ENCODE data around the gene TTI1. TPM values are rescaled to one million over a fixed set of nuclear protein-coding genes. Genes with fewer than 3 reads are reported as not detected.

TTI1 gene
- total RNA-seq, 1 donor from 2014 or later = 13.4 TPM

GRCh38 chr20:37948956-37949355 is 84.3 kb downstream of the TTI1 start:
- Histone ChIP-seq H3K79me2 (ENCODE audit: insufficient read depth, low read length) (no peaks in the 10 kb centered on the region), H3K9me3 (ENCODE audit: insufficient read depth, low read depth, low read length) (peaks cover 9% of the 10 kb centered on the region), H3K36me3 (ENCODE audit: insufficient read depth, low read length) (no peaks in the 10 kb centered on the region), H4K20me1 (ENCODE audit: insufficient read depth, low read length) (no peaks in the 10 kb centered on the region), H3K4me1 (ENCODE audit: insufficient read depth, low read length) (no peaks in the 10 kb centered on the region), H3K4me3 (ENCODE audit: insufficient read depth, low read depth, low read length) (no peak overlapping the region), H3K27me3 (ENCODE audit: insufficient read depth, low read length) (no peaks in the 10 kb centered on the region), H2AFZ (ENCODE audit: low read depth, low read length) (no peak overlapping the region), H3K27ac (ENCODE audit: low read depth, low read length) (no peak overlapping the region), H3K9ac (ENCODE audit: low read length) (no peak overlapping the region), H3K4me2 (ENCODE audit: low read length) (no peak overlapping the region)
- DNase-seq (ENCODE audit: low read depth) (no peak), FAIRE-seq (no peak)
- Mint-ChIP-seq H3K9me3 (ENCODE audit: unreplicated experiment) (peaks cover 19% of the 10 kb centered on the region), H3K4me3 (ENCODE audit: unreplicated experiment) (no peak overlapping the region), H3K27ac (ENCODE audit: unreplicated experiment) (no peak overlapping the region), H3K36me3 (ENCODE audit: low read depth, unreplicated experiment) (peaks cover 4% of the 10 kb centered on the region), H3K27me3 (ENCODE audit: low read depth, unreplicated experiment) (no peaks in the 10 kb centered on the region), H3K4me1 (ENCODE audit: low read depth, unreplicated experiment) (no peaks in the 10 kb centered on the region)
- TF ChIP-seq EZH2 (IDR thresholded peaks at IDR 0.05; ENCODE audit: insufficient read depth, low read length) (no peak), CTCF (IDR thresholded peaks at IDR 0.05; ENCODE audit: insufficient read depth, low read depth, low read length) (no peak)

DNA sequence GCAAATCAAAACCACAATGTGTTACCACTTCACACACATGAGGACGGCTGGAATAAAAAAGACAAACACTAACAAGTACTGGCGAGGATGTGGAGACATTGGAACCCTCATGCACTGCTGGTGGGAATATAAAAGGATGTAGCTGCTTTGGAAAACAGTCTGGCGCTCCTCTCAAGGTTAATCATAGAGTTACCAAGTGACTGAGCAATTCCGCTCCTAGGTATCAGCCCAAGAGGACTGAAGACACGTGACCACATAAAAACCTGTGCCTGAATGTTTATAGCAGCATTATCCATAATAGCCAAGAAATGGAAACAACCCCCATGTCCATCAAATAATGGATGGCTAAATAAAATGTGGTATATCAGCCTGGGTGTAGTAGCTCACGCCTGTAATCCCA is 85.3 kb downstream of the TTI1 start:
- Histone ChIP-seq H2AFZ (ENCODE audit: low read depth, low read length) (no peak overlapping the region), H3K4me2 (ENCODE audit: low read length) (no peak overlapping the region), H3K4me1 (ENCODE audit: insufficient read depth, low read length) (no peaks in the 10 kb centered on the region), H3K4me3 (ENCODE audit: insufficient read depth, low read depth, low read length) (no peak overlapping the region), H3K27me3 (ENCODE audit: insufficient read depth, low read length) (no peaks in the 10 kb centered on the region), H3K9ac (ENCODE audit: low read length) (no peak overlapping the region), H3K79me2 (ENCODE audit: insufficient read depth, low read length) (no peaks in the 10 kb centered on the region), H3K36me3 (ENCODE audit: insufficient read depth, low read length) (no peaks in the 10 kb centered on the region), H3K27ac (ENCODE audit: low read depth, low read length) (no peak overlapping the region), H4K20me1 (ENCODE audit: insufficient read depth, low read length) (no peaks in the 10 kb centered on the region), H3K9me3 (ENCODE audit: insufficient read depth, low read depth, low read length) (peaks cover 9% of the 10 kb centered on the region)
- Mint-ChIP-seq H3K36me3 (ENCODE audit: low read depth, unreplicated experiment) (peaks cover 4% of the 10 kb centered on the region), H3K27me3 (ENCODE audit: low read depth, unreplicated experiment) (no peaks in the 10 kb centered on the region), H3K4me3 (ENCODE audit: unreplicated experiment) (no peak overlapping the region), H3K9me3 (ENCODE audit: unreplicated experiment) (peaks cover 19% of the 10 kb centered on the region), H3K4me1 (ENCODE audit: low read depth, unreplicated experiment) (no peaks in the 10 kb centered on the region), H3K27ac (ENCODE audit: unreplicated experiment) (no peak overlapping the region)
- no peak for DNase-seq (ENCODE audit: low read depth)
- TF ChIP-seq CTCF (IDR thresholded peaks at IDR 0.05; ENCODE audit: insufficient read depth, low read depth, low read length) = no peak
- no peak for TF ChIP-seq EZH2 (IDR thresholded peaks at IDR 0.05; ENCODE audit: insufficient read depth, low read length)
- FAIRE-seq = no peak

GRCh38 chr20:37946946-37947345 is 86.3 kb downstream of the TTI1 start:
- peaks cover 2% of the 10 kb centered on the region for H3K27me3 Mint-ChIP-seq (ENCODE audit: low read depth, unreplicated experiment)
- Histone ChIP-seq H3K4me2 (ENCODE audit: low read length) (no peak overlapping the region), H3K9ac (ENCODE audit: low read length) (no peak overlapping the region), H3K4me1 (ENCODE audit: insufficient read depth, low read length) (no peaks in the 10 kb centered on the region), H2AFZ (ENCODE audit: low read depth, low read length) (no peak overlapping the region), H3K36me3 (ENCODE audit: insufficient read depth, low read length) (no peaks in the 10 kb centered on the region), H3K4me3 (ENCODE audit: insufficient read depth, low read depth, low read length) (no peak overlapping the region), H3K79me2 (ENCODE audit: insufficient read depth, low read length) (no peaks in the 10 kb centered on the region), H3K27ac (ENCODE audit: low read depth, low read length) (no peak overlapping the region), H3K9me3 (ENCODE audit: insufficient read depth, low read depth, low read length) (peaks cover 9% of the 10 kb centered on the region), H4K20me1 (ENCODE audit: insufficient read depth, low read length) (no peaks in the 10 kb centered on the region), H3K27me3 (ENCODE audit: insufficient read depth, low read length) (no peaks in the 10 kb centered on the region)
- DNase-seq (ENCODE audit: low read depth) (no peak), FAIRE-seq (no peak)
- H3K27ac Mint-ChIP-seq (ENCODE audit: unreplicated experiment) = no peak overlapping the region
- H3K4me1 Mint-ChIP-seq (ENCODE audit: low read depth, unreplicated experiment) = no peaks in the 10 kb centered on the region
- peaks cover 4% of the 10 kb centered on the region for H3K36me3 Mint-ChIP-seq (ENCODE audit: low read depth, unreplicated experiment)
- peaks cover 19% of the 10 kb centered on the region for H3K9me3 Mint-ChIP-seq (ENCODE audit: unreplicated experiment)
- no peak overlapping the region for H3K4me3 Mint-ChIP-seq (ENCODE audit: unreplicated experiment)
- TF ChIP-seq EZH2 (IDR thresholded peaks at IDR 0.05; ENCODE audit: insufficient read depth, low read length) (no peak), CTCF (IDR thresholded peaks at IDR 0.05; ENCODE audit: insufficient read depth, low read depth, low read length) (no peak)
